HG03103 (cell line): ENCODE data around the gene PIP4K2A.

Experiments
- ATAC-seq: cut with Tn5 transposase; IDR thresholded peaks from one replicate; pipeline ENCODE4 v1.9.1; 2021; ENCODE audit warnings: low read depth; ENCODE audit not compliant: unreplicated experiment

PIP4K2A gene

DNA sequence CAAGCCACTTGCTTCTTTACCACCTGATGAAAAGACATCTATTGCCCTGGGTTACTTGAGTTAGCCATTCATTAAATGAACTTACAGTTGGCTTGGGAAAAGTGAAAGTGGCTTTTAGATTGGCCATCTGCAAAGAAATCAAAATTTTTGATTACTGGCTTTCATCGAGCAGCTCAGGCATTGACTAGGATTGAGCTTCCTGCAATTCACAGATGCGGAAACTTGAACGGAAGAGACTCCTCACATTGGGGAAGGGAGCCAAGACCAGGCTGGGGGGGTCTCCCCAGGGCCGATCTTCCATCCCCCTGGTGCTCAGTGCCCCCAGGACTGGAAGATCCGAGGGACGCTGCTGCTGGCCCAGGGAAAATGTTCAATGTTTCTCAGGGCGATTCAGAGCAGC is 145.4 kb downstream of the PIP4K2A start:
- no peak for ATAC-seq

DNA sequence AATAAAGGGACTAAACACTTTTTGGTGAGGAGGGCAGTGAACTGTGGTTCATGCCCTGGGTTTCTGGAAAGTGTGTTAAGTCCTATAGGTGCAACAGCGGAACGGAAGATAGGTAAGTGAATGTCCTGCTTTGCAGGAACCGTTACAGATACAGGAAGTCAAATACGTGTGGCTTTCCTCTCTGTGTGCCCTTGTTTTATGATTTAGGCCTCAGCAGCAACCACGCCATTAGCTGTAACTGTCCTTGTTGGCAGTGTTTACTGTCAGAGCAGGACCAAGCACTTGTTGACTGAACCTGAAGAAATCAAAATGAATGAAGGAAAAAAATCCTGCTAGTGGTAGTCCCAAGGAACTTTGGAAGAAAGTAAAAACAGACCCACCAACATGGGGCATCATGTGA is 150.3 kb downstream of the PIP4K2A start:
- no peak for ATAC-seq

DNA sequence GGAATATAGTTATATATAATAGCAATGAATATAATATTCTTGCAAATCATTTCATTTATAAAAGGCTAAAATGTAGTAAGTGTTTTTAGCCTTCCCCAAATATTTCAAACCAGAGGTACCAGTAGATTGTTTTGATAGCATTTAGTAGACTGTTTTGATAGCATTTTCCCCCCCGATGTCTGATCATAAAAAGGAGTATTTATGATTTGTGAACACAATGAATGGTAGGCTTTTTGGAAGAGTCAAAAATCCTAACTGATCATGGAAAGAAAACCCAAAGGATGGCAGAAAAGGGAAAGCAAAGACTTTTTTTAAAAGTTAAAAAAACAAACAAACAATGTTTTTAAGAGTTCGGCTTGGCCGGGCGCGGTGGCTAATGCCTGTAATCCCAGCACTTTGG is 152.5 kb downstream of the PIP4K2A start:
- no peak for ATAC-seq

DNA sequence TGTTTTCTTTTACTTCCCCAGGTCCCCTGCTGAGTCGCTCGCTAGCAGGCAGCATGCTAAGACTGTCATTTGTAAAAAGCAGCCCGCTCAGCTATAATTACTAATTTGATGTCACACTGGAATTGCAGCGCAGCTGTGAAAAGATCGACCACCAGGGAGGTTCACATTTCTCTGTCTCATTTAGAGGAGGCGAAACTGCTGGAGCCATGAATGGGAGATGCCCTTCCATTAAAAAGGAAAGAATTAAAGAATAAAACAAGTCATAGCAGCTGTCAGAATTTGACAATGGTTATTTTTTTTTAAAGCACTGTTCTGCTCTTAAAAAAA is 153.5 kb downstream of the PIP4K2A start:
- ATAC-seq = no peak

DNA sequence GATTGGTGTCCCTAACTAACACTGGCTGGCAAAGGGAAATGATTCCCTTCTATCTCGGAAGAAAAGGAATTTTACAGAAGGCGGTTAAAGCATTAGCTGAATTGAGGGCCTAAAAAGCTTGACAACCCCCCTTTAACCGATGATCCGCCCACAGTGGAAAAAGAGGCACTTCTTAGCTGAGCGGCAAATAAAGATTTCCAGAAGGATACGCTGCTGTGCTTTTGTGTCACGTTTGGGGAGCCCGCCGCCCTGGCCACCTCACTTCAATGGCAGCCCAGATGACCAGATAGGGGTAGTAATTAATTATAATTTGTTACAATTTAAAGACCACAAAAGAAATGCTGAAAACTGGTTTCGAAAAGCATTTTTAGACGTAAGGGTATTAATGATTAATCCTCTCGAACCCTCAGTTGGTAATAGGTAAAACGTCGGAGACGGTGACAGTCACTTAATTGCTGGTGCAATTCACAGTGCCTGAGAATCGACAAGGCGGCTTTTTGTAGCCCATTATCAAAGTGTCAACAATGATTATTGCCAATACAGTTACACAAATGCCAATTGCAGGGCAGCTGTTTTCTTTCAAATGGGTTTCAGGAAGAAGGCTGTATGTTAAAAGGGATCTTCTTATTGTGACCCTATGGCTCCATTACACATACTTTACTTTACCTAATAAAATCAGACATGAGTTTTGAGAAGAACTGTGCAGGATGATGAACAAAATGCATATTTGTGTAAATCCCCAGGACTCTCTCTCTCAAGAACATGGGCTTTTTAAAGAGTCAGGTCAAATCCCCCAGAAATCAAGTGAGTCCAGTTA is 154.1 kb downstream of the PIP4K2A start:
- no peak for ATAC-seq

DNA sequence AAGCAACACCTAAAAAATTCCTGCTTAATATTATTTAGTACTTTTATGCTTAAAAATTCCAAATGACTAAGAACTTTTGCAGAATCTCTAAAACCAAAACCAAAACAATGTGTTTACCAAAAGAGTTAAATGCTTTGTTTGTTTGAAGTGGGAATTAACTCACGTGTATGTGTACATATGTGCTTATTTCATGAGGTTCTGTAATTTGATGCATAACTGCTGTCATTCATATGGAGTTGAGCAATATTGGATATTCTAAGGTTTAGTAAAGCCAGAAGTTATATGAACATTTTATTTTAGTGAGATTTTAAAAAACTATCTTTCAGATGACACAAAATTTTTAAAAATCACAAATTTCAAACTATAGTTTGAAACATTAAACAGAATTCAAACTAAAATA is 157.1 kb downstream of the PIP4K2A start:
- ATAC-seq = no peak

DNA sequence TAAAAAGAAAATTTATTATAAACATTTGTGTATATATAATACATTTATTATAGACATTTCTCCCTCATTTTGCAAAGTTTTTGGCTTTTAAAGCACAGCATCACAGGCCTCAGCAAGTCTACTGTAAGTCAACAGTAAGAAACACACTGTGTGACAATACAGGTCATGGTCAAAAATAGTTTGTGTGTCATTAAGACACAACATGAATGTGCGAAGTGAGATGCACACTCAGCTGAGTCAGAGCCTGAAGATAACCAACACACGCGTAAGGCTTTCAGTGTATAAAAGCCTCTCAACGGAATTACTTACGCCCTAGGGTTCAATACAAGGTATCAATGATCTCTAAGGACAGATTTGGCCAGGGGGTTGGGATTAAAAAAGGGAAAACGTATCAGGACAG is 157.6 kb downstream of the PIP4K2A start:
- ATAC-seq = no peak

DNA sequence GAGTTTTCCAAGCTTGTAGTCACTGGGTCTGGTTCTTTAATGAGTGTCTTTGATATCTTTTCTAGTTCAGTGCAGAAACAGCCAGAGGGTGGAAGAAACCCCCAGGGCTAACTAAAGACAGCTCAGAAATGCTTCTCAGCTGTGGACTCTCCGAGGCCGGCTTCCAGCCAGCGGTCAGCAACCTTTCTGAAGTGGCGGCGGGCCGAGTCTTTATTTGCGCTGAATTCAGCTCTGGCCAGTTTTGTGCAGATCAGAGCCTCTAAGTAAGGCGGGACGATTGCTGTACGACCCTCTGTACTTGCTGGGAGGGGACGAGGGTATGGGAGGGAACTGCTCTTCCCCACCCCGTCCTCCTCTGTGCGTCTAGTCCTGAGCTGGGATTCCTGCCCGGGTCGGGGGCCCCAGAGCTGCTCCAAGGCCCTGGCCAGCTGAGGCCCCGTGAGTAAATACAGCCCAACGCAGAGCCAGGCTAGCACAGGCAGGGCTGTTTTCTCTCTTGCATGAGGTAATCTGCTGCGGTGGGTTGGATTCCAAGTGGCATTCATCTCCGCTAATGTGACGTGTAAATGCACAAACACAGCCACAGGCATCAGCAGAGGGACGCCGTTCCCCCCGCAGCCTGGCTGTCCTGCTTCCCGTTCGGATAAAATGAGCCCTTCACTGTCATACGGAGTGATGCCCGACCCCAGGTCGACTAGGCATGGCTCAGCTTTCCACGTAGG is 159.8 kb downstream of the PIP4K2A start:
- ATAC-seq = no peak

DNA sequence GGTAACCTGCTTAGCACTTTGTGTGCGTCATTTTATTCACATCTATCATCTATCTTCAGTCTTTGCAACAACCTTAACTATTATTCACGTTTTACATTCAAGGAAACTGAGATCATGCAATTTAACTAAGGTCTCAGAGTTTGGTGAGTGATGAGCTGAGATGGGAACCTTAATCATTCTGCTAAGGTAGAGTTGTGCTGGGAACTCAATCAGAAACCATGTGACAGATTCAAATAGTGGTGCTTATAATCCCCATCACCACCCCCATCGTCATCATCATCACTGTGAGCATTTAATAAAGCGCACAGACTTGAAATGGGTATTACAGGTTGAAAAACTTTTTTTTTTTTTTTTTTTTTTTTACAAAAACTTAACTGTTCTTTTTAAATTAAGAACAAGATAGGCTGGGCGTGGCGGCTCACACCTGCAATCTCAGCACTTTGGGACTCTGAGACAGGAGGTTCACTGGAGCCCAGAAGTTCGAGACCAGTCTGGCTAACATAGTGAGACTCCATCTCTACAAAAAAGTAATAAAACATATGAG is 160.9 kb downstream of the PIP4K2A start:
- ATAC-seq = no peak

DNA sequence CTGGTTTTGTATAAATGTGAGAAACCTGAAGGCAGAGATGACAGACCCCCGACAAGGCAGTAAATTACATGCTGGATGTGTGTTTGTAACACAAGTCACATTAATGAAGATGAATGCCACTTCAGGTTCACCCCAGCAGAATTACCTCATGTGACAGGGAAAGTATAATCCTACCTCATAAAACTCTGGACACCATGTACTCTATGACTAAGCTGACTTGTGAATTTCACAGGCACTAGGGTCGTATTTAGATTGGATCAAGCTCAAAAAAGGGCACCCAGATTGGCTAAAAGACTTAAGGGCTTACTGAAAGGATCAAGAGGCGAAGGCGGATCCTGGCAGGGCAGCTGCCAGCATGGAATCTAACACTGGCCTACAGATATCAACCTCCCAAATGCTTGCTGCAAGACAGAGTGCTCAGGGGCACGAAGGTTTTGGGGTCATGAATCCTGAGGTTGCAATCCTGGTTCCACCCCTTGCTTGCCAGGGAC is 161.4 kb downstream of the PIP4K2A start:
- no peak for ATAC-seq

DNA sequence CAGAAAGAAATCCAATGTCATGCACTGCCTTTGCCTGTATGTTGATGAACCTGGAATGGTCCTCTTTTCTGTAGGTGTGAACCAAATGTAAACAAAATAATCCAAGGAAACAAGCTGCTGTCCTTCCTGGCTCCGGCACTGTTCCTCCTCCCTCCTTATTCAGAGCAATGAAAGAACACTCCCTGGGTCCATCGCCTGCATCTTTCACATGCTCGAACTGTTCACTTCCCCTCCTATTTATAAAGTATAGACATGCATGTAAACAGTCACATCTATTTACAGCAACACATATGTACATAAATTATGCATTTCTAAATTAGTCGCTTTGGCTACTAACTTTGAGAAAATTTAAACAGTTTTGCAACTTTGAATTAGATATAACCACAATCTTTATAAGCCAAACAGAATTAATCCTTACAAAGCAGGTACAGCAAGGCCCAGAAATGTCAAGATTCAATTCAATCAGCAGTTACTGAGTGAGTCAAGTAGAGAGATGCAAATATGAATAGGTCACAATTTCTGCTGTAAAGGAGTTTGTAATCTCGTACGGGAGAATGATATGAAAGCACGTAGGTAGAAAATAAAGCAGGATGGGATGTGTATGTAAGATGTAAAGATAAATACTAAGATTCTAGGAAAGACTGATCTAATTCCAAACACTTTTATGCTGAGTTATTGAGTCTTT is 162.6 kb downstream of the PIP4K2A start:
- ATAC-seq = no peak

DNA sequence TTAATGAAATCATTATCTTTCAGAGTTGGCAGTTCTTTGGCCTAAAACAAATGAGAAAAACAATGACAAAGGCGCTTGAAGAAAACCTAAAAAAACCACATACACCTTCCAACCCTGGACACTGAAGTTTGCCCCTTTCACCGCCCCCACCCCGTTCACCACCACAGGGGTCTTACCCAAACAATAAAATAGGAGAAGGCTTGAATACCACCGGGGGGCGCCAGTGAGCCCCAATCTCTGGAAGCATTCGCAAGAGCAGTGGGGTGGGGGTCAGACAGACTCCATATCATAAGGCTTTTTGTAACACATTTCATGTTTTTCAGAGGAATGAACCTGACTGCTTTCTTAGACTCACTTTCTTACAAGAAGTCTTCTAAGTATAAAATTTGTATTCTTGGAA is 163.6 kb downstream of the PIP4K2A start:
- no peak for ATAC-seq

DNA sequence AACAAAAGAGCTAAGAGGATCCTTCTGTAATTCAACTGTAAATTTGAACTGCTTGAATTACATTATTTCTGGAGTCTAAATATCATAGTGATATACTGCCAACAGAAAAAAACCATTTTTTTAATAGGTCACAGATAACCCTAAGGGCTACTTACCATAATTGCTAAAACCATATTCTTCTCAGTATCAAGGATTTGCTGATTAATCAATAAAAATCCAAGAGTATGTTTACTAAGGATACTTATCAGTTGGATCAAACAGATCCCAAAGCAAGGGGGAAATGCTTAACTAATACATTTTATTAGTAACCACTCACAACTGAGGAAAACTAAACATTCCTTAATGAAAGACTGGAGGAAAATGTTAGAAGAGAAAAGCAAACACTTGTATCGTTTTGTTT is 166.0 kb downstream of the PIP4K2A start:
- no peak for ATAC-seq

DNA sequence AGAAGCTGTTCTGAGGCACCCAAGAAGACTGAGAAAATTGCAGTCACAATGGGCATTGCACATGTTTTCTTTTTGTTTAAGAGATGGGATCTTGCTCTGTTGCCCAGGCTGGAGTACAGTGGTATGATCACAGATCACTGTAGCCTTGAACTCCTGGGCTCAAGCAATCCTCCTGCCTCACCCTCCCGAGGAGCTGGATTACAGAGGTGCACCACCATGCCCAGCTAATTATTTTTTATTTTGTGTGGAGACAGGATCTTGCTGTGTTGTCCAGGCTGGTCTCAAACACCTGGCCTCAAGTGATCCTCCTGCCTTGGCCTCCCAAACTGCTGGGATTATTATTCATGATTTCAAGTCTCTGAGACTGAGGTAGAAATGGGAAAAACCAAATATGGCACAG is 168.7 kb downstream of the PIP4K2A start:
- no peak for ATAC-seq

DNA sequence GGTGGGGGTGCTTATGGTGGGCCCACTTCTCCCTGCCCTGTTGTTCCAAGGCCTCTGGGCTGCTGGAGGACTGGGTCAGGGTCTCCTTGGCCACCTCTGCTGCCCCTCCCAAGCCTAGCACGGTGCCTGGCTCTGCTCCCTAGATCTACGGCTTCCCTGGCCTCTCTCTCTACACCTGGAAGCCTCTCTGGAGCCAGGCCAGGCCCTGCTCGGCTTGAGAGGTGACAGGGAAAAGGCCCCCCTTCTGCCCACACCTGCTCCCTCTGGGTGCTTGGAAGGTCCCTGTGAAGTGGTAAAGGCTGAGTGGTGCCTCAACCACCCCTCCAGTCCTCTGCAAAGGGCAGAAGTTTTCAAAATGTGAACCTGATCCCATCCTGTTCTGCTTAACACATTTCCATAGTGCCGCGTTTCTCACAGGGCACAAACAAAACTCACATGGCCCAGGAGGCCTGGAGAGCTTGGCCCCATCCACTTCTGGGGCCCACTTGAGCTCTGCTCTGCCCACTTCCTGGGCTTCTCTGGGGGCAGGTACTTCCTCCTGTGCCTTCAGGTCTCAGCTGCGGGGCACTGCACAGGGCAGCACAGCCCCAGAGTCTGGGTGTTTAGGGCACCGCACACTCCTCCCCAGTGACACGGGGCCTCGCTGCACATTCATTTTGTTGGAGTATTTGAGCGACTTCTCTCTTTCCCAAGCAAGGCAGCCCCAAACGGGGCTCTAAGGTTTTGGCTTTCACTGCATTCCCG is 169.9 kb downstream of the PIP4K2A start:
- no peak for ATAC-seq

DNA sequence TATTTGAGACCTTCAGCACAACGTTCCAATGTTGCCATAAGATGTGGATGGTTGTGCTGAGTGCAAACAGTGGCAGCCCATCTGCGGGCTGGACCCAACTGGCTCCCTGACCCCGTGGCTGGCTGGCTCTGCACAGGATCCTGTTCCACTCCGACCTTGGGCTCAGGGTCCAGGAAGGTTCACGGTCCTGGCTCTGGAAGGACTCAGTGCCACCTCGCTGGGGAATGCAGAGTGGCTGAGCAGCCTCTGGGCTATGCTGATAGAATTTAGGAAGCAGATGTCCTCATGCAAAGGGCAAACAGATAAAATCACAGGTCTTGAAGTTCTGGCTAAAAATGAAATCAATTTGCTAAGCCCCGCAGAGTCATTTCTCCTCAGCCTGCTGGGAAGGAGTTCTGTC is 171.6 kb downstream of the PIP4K2A start:
- ATAC-seq = no peak

DNA sequence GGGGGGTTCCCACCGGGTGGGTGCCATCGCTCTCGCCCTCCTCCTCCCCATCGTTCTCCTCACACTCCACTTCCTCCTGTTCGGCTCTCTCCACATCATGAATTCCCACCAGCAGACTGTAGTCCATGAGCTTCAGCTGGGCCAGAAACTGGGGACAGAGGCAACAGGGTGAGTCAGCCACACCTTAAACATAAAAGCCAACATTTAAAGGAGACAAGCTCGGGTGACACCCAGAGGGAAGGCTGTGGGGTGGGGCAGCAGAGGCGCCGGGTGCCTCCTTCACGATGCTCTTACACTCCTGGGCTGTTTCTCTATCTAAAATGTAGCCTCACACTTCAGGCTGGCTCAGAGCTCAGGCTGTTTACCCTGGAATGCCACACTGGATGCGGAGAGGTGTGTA is 172.5 kb downstream of the PIP4K2A start:
- no peak for ATAC-seq

DNA sequence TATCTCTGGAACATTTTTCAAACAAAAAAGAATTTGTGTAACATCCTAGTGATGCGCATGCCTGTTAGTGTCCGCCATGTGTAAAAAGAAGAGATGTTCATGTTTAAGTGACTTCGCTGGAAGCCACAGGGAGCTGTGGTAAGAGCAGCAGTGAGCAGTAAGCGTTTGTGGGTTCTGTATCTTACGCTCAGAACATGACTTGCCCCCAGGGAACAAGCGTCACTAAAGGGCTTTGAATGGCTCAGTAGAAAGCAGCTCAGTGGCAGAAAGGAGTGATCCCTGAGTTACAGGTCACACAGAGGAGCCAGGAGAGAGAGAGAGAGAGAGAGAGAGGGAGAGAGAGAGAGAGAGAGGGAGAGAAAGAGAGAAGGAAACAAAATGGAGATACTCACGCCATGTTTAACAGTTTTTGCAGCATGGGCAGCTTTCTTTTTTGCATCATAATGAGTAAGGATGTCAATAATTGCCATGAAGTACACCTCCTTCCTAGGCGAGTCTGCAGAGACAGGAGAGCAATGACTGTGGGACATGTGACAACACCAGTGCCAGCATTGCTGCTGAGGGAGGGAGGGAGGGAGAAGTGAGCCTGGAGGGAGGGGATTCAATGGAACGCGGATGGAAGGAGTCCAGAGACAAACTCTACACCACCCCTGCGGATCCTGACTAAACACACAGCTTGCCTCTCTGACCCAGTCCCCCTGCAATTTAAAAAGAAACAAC is 174.6 kb downstream of the PIP4K2A start:
- ATAC-seq = no peak

DNA sequence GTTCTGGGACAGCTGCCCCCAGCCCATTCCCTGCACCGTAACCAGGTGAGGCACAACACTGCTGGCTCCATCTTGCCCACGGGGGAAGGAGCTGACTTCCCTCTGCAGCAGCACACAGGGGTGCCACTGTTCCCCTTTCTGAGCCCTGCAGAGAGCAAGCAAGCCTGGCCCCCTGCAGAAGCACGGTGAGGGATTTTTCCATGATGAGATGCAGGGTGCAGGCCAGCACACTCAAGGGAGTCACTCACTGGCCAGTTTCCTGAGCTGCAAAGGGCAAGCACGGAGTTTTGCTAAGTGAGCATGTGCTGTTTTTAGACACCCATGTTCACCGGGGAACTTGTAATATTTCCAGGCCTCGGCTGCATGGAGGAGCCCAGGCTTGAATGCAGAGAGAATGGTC is 176.6 kb downstream of the PIP4K2A start:
- no peak for ATAC-seq

DNA sequence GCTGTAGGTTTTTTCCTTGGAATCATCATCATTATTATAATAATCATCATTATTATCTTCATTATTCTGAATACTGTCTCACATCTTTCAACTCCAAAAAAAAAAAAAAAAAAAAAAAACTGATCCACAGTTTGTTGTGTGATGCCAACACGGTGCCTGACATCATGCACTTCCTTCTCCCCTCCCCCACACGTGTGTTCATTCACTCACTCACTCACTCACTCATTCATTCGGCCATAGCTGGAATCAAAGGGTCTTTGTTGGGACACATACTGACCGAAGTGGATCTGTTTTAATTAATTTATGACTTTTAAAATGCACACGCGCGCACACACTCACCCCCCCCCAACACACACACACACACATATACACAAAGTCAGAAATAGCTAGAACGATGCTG is 177.8 kb downstream of the PIP4K2A start:
- no peak for ATAC-seq
